GM19468 (cell line): ENCODE data around the gene MARCO.

Experiments used
- ATAC-seq: cut with Tn5 transposase; IDR thresholded peaks from one replicate; pipeline ENCODE4 v1.9.1; 2021; ENCODE audit warnings: mild to moderate bottlenecking, moderate library complexity, moderate number of reproducible peaks; ENCODE audit not compliant: unreplicated experiment; ENCODE audit errors: extremely low read depth

MARCO gene

GRCh38 chr2:118973542-118973951 lies 31.6 kb downstream of the MARCO start:
- no peak for ATAC-seq

- ATAC-seq: no peak
Measured at GRCh38 chr2:118974103-118974993, 32.4 kb downstream of the MARCO start.

- no peak for ATAC-seq
Measured at GRCh38 chr2:118975133-118975532, 33.1 kb downstream of the MARCO start.

GRCh38 chr2:118978064-118978463 lies 36.1 kb downstream of the MARCO start:
- no peak for ATAC-seq

GRCh38 chr2:118979152-118979861 lies 37.3 kb downstream of the MARCO start:
- ATAC-seq: no peak

- no peak for ATAC-seq
Measured at GRCh38 chr2:118980022-118980421, 38.0 kb downstream of the MARCO start.

- ATAC-seq: no peak
Measured at GRCh38 chr2:118980573-118980972, 38.6 kb downstream of the MARCO start.

GRCh38 chr2:118981632-118982031 lies 39.6 kb downstream of the MARCO start:
- no peak for ATAC-seq

- no peak for ATAC-seq
Measured at GRCh38 chr2:118982039-118982438, 40.0 kb downstream of the MARCO start.

- no peak for ATAC-seq
Measured at GRCh38 chr2:118983133-118983532, 41.1 kb downstream of the MARCO start.

GRCh38 chr2:118983915-118984314 lies 41.9 kb downstream of the MARCO start:
- ATAC-seq: no peak

GRCh38 chr2:118986738-118987137 lies 44.7 kb downstream of the MARCO start:
- ATAC-seq: no peak

GRCh38 chr2:118987886-118988285 lies 45.9 kb downstream of the MARCO start:
- ATAC-seq: no peak

GRCh38 chr2:118988706-118989105 lies 46.7 kb downstream of the MARCO start:
- no peak for ATAC-seq

- ATAC-seq: no peak
Measured at GRCh38 chr2:118989481-118989880, 47.5 kb downstream of the MARCO start.

GRCh38 chr2:118990757-118991545 lies 49.0 kb downstream of the MARCO start:
- ATAC-seq: no peak

GRCh38 chr2:118991554-118991953 lies 49.6 kb downstream of the MARCO start:
- ATAC-seq: no peak

- ATAC-seq: no peak
Measured at GRCh38 chr2:118992740-118993391, 50.9 kb downstream of the MARCO start.

- no peak for ATAC-seq
Measured at GRCh38 chr2:118993392-118993752, 51.4 kb downstream of the MARCO start.

- no peak for ATAC-seq
Measured at GRCh38 chr2:118994172-118994700, 52.2 kb downstream of the MARCO start.
